Tibial artery (tissue), 4 donors: Measurements from ENCODE around the gene NRXN2.

Experiments
- DNase-seq, 2 donors: peaks; one replicate each; pipeline ENCODE4 v3.0.0-alpha.2; 2019
- H3K27ac ChIP-seq, 2 donors: fragments of 200-600 bp; sonication (generic) in 1 of 2; 1 replicate in 1 of 2; 2 replicates in 1 of 2; pipeline ENCODE4 v1.5.1; 2018 to 2019; ENCODE audit warnings: mild to moderate bottlenecking in 1 of 2
- H3K27me3 ChIP-seq, 2 donors: fragments of 200-600 bp; sonication (generic) in 1 of 2; one replicate each; pipeline versions ENCODE4 v1.5.1 to v1.6.0; 2016 to 2019
- H3K36me3 ChIP-seq, 3 donors: fragments of 200-600 bp; sonication (generic) in 2 of 3; one replicate each; pipeline ENCODE4 v1.5.1; 2016 to 2019; ENCODE audit warnings: mild to moderate bottlenecking in 2 of 3
- H3K4me1 ChIP-seq, 4 donors: fragments of 200-600 bp; sonication (generic) in 2 of 4; 1 replicate in 3 of 4; 2 replicates in 1 of 4; pipeline ENCODE4 v1.5.1; 2016 to 2019
- H3K4me3 ChIP-seq, 2 donors: fragments of 200-600 bp; sonication (generic) in 1 of 2; 1 replicate in 1 of 2; 2 replicates in 1 of 2; pipeline ENCODE4 v1.5.1; 2018 to 2019; ENCODE audit warnings: mild to moderate bottlenecking in 2 of 2
- H3K9me3 ChIP-seq, 3 donors: fragments of 200-600 bp; sonication (generic) in 1 of 3; one replicate each; pipeline ENCODE4 v1.5.1; 2016 to 2019
- intact Hi-C: fragments of 100-400 bp; cut with DNase I; formaldehyde crosslinking; loops from one replicate; pipeline ENCODE4 v1.15.0; 2023; ENCODE audit warnings: low total_unique reads
- TF ChIP-seq, protein P1 (sequence below), 2 experiments: fragments of 200-600 bp in 1 of 2; fragments of 450-650 bp in 1 of 2; IDR thresholded peaks; one replicate each; pipeline ENCODE4 v1.5.1; 2017 to 2019; ENCODE audit warnings: antibody characterized with exemption in 2 of 2, mild to moderate bottlenecking in 1 of 2, moderate library complexity in 1 of 2

The NRXN2 gene

GRCh38 chr11:64724863-64725532 lies 2.0 kb upstream of the NRXN2 start:
- peaks cover 0 to 30% of the 10 kb centered on the region in 2 donors for H3K27me3 ChIP-seq
- TF ChIP-seq, protein P1, sequence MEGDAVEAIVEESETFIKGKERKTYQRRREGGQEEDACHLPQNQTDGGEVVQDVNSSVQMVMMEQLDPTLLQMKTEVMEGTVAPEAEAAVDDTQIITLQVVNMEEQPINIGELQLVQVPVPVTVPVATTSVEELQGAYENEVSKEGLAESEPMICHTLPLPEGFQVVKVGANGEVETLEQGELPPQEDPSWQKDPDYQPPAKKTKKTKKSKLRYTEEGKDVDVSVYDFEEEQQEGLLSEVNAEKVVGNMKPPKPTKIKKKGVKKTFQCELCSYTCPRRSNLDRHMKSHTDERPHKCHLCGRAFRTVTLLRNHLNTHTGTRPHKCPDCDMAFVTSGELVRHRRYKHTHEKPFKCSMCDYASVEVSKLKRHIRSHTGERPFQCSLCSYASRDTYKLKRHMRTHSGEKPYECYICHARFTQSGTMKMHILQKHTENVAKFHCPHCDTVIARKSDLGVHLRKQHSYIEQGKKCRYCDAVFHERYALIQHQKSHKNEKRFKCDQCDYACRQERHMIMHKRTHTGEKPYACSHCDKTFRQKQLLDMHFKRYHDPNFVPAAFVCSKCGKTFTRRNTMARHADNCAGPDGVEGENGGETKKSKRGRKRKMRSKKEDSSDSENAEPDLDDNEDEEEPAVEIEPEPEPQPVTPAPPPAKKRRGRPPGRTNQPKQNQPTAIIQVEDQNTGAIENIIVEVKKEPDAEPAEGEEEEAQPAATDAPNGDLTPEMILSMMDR (IDR thresholded peaks at IDR 0.05) = no peak
- DNase-seq = no peak
- no peaks in the 10 kb centered on the region for H3K9me3 ChIP-seq
- H3K36me3 ChIP-seq = peaks cover 17 to 21% (median 21%) of the 10 kb centered on the region in 3 donors
- no peak overlapping the region for H3K27ac ChIP-seq
- H3K4me1 ChIP-seq = peaks cover 0 to 10% (median 4%) of the 10 kb centered on the region in 4 donors
- no peak overlapping the region for H3K4me3 ChIP-seq
- intact Hi-C loops = loop anchor here (5.0 to 10.0 kb wide), 4 partner anchors 70 to 340 kb away; no protein-coding TSS in a partner anchor

- H3K36me3 ChIP-seq = peaks cover 13 to 15% (median 14%) of the 10 kb centered on the region in 3 donors
- H3K9me3 ChIP-seq = no peaks in the 10 kb centered on the region
- H3K27ac ChIP-seq = no peak overlapping the region
- H3K4me1 ChIP-seq = peaks cover 0 to 7% (median 3%) of the 10 kb centered on the region in 4 donors
- TF ChIP-seq, protein P1 (IDR thresholded peaks at IDR 0.05) = no peak
- intact Hi-C loops = loop anchor here (5.0 to 10.0 kb wide), 4 partner anchors 69 to 339 kb away; no protein-coding TSS in a partner anchor
- peaks cover 0 to 37% of the 10 kb centered on the region in 2 donors for H3K27me3 ChIP-seq
- DNase-seq = no peak
- H3K4me3 ChIP-seq = no peak overlapping the region
These were observed 1.2 kb upstream of the NRXN2 start for GRCh38 chr11:64723907-64724862.

GRCh38 chr11:64722141-64723065 lies 594 bp downstream of the NRXN2 start:
- no peaks in the 10 kb centered on the region for H3K9me3 ChIP-seq
- no peaks in the 10 kb centered on the region for H3K36me3 ChIP-seq
- intact Hi-C loops = loop anchor here (5.0 to 10.0 kb wide), 4 partner anchors 68 to 338 kb away; no protein-coding TSS in a partner anchor
- TF ChIP-seq, protein P1 (IDR thresholded peaks at IDR 0.05) = no peak
- DNase-seq = no peak
- no peak overlapping the region for H3K27ac ChIP-seq
- peaks cover 0 to 7% (median 3%) of the 10 kb centered on the region in 4 donors for H3K4me1 ChIP-seq
- peaks cover 0 to 54% of the 10 kb centered on the region in 2 donors for H3K27me3 ChIP-seq
- H3K4me3 ChIP-seq = no peak overlapping the region

- Histone ChIP-seq H3K4me1 (peaks cover 0 to 7% (median 3%) of the 10 kb centered on the region in 4 donors), H3K27ac (no peak overlapping the region), H3K9me3 (no peaks in the 10 kb centered on the region), H3K27me3 (peaks cover 0 to 65% of the 10 kb centered on the region in 2 donors), H3K4me3 (no peak overlapping the region), H3K36me3 (no peaks in the 10 kb centered on the region)
- TF ChIP-seq, protein P1 (IDR thresholded peaks at IDR 0.05) = no peak
- intact Hi-C loops = loop anchor here (5.0 to 10.0 kb wide), 4 partner anchors 67 to 337 kb away; no protein-coding TSS in a partner anchor
- no peak for DNase-seq
These were observed 1.7 kb downstream of the NRXN2 start for GRCh38 chr11:64721359-64721699.
